ENCODE data around the gene INO80.

Gene INO80

DNA sequence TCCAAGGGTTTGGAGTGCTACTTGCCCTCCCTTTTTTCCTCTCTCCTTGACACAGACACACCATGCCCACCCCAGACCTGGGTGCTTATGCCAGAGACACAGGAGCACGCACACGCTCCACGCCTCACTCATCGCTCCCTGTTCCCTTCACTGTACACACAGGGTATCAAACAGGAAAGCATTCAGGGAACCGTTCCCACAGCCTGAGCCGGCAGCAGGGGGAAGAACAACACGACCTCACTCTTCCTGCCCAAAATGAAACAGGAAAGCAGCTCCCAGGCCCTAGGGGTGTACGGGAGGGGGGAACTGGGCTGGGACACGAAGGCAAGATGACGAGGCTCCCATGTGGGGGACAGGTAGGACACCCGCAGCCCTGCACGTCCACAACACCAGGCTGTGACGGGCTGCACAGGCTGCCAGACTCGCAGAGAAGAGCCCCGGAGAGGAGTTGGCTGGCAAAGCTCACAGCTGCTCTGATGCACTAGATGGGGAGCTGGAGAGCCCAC lies 175.7 kb downstream of the INO80 start:
- TF ChIP-seq CTCF (conservative IDR thresholded peaks at IDR 0.05), result no peak
- no peak overlapping the region for H3K27ac ChIP-seq

DNA sequence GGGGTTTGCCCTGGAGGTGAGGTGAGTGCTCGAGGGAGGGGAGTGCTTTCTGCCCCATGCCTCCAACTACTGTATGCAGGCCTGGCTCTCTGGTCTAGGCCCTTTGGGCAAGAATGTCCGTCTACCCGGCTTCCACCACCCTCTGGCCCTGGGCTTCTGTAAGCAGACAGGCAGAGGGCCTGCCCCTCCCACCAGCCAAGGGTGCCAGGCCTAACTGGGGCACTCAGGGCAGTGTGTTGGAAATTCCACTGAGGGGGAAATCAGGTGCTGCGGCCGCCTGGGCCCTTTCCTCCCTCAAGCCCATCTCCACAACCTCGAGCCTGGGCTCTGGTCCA lies 177.6 kb downstream of the INO80 start:
- peak overlapping the region; percentile 62 for H3K27ac ChIP-seq
- TF ChIP-seq CTCF (conservative IDR thresholded peaks at IDR 0.05), result no peak

DNA sequence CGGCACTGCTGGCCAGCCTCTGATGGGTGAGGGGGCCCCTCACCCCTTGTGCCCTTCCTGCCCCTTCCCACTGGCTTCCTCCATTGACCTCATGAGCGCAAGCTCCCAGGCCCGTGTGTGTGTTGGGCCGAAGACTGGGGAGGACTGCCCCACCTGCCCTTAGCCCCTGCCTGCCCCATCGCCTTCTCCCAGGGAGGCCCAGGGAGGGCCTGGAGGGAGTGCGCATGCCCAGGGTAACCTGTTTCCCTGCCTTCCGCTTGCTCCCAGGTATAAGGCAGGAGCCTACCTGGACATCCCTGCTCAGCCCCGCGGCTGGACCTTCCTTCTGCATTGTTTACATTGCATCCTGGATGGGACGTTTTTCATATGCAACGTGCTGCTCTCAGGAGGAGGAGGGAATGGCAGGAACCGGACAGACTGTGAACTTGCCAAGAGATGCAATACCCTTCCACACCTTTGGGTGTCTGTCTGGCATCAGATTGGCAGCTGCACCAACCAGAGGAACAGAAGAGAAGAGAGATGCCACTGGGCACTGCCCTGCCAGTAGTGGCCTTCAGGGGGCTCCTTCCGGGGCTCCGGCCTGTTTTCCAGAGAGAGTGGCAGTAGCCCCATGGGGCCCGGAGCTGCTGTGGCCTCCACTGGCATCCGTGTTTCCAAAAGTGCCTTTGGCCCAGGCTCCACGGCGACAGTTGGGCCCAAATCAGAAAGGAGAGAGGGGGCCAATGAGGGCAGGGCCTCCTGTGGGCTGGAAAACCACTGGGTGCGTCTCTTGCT lies 178.1 kb downstream of the INO80 start:
- TF ChIP-seq CTCF (conservative IDR thresholded peaks at IDR 0.05), result peak; percentile 83
- peak overlapping the region; percentile 62 for H3K27ac ChIP-seq

- no peak for TF ChIP-seq CTCF (conservative IDR thresholded peaks at IDR 0.05)
- peak overlapping the region; percentile 62 for H3K27ac ChIP-seq
These were observed 179.1 kb downstream of the INO80 start for GRCh38 chr15:40936709-40937666.

GRCh38 chr15:40936234-40936708 lies 179.8 kb downstream of the INO80 start:
- H3K27ac ChIP-seq, result no peak overlapping the region
- no peak for TF ChIP-seq CTCF (conservative IDR thresholded peaks at IDR 0.05)

- TF ChIP-seq CTCF (conservative IDR thresholded peaks at IDR 0.05), result no peak
- H3K27ac ChIP-seq, result no peak overlapping the region
These were observed 181.6 kb downstream of the INO80 start for GRCh38 chr15:40934457-40934856.

DNA sequence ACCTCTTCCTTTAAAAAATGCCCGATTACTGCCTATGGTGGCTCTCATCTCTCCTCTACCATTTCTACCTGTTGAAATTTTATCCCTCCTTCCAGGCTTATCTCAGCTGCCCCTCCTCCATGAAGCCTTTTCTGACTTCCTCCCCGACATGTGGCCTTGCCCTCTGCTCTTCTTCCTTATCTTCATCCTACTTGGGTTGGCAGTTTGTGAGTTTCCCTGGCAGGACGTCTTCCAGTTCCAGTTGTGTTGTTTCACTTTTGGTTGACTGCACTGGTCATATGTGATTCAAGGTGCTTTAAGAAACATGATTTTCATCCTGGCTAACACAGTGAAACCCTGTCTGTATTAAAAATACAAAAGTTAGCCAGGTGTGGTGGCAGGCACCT lies 182.6 kb downstream of the INO80 start:
- TF ChIP-seq CTCF (conservative IDR thresholded peaks at IDR 0.05), result no peak

More for the DNA sequence above, 182.6 kb downstream of the INO80 start:
- H3K27ac ChIP-seq, result no peak overlapping the region
